Suprapubic skin (tissue), 4 donors: ENCODE measurements around the gene ZNF407. TPM values are rescaled to one million over a fixed set of nuclear protein-coding genes. Genes with fewer than 3 reads are reported as not detected.

Experiments
- DNase-seq, 2 donors: peaks; one replicate each; pipeline ENCODE4 v3.0.0-alpha.2; 2019; ENCODE audit warnings: low spot score in 2 of 2
- H3K27ac ChIP-seq: fragments of 200-600 bp; sonication (generic); one replicate; pipeline ENCODE4 v1.5.1; 2019
- H3K27me3 ChIP-seq: fragments of 200-600 bp; sonication (generic); one replicate; pipeline ENCODE4 v1.5.1; 2019
- H3K36me3 ChIP-seq: fragments of 200-600 bp; sonication (generic); one replicate; pipeline ENCODE4 v1.5.1; 2019
- H3K4me1 ChIP-seq: fragments of 200-600 bp; sonication (generic); one replicate; pipeline ENCODE4 v1.5.1; 2019
- H3K4me3 ChIP-seq: fragments of 200-600 bp; sonication (generic); one replicate; pipeline ENCODE4 v1.5.1; 2019; ENCODE audit warnings: mild to moderate bottlenecking
- H3K9me3 ChIP-seq: fragments of 200-600 bp; sonication (generic); one replicate; pipeline ENCODE4 v1.5.1; 2019
- CTCF ChIP-seq, 2 donors: fragments of 200-600 bp in 1 of 2; fragments of 450-650 bp in 1 of 2; sonication (generic) in 1 of 2; IDR thresholded peaks; one replicate each; pipeline ENCODE4 v1.5.1; 2016 to 2019; ENCODE audit warnings: antibody characterized with exemption in 2 of 2, mild to moderate bottlenecking in 1 of 2, moderate library complexity in 1 of 2
- EP300 ChIP-seq: sonication (generic); formaldehyde crosslinking; IDR thresholded peaks from one replicate; pipeline ENCODE4 v1.6.1; 2017; ENCODE audit warnings: antibody characterized with exemption
- POLR2A ChIP-seq, 2 donors: fragments of 450-650 bp; IDR thresholded peaks; one replicate each; pipeline ENCODE4 v1.6.1; 2017; ENCODE audit warnings: antibody characterized with exemption in 2 of 2, mild to moderate bottlenecking in 2 of 2, moderate library complexity in 2 of 2
- POLR2AphosphoS5 ChIP-seq, 3 donors: sonication (generic); formaldehyde crosslinking; IDR thresholded peaks; one replicate each; pipeline ENCODE4 v1.6.1; 2017; ENCODE audit warnings: antibody characterized with exemption in 3 of 3
- WGBS: methylation state at CpG from one replicate; pipeline ENCODE4 v1.1.5; 2018; 5-methylcytosine and 5-hydroxymethylcytosine counted together
- total RNA-seq, 4 donors: library from RNA; depleted of rRNA; stranded (reverse); fragments of >200 nt; gene quantifications; one replicate each; pipeline ENCODE4 v1.1.0, GENCODE V29; 2016

The ZNF407 gene
- total RNA-seq, 4 donors from 2014 or later, result 10.7 to 22.1 (median 13.8) TPM

GRCh38 chr18:74868461-74868860, 270.8 kb downstream of the ZNF407 start:
- H3K27me3 ChIP-seq, result no peaks in the 10 kb centered on the region
- no peaks in the 10 kb centered on the region for H3K4me1 ChIP-seq
- no peak for DNase-seq
- H3K27ac ChIP-seq, result no peak overlapping the region
- no peaks in the 10 kb centered on the region for H3K9me3 ChIP-seq
- TF ChIP-seq POLR2AphosphoS5 (IDR thresholded peaks at IDR 0.05) (no peak), POLR2A (IDR thresholded peaks at IDR 0.05) (no peak)
- no peak overlapping the region for H3K4me3 ChIP-seq
- 92% methylated on average over 4 of the region's 4 CpGs for WGBS
- no peaks in the 10 kb centered on the region for H3K36me3 ChIP-seq

DNA sequence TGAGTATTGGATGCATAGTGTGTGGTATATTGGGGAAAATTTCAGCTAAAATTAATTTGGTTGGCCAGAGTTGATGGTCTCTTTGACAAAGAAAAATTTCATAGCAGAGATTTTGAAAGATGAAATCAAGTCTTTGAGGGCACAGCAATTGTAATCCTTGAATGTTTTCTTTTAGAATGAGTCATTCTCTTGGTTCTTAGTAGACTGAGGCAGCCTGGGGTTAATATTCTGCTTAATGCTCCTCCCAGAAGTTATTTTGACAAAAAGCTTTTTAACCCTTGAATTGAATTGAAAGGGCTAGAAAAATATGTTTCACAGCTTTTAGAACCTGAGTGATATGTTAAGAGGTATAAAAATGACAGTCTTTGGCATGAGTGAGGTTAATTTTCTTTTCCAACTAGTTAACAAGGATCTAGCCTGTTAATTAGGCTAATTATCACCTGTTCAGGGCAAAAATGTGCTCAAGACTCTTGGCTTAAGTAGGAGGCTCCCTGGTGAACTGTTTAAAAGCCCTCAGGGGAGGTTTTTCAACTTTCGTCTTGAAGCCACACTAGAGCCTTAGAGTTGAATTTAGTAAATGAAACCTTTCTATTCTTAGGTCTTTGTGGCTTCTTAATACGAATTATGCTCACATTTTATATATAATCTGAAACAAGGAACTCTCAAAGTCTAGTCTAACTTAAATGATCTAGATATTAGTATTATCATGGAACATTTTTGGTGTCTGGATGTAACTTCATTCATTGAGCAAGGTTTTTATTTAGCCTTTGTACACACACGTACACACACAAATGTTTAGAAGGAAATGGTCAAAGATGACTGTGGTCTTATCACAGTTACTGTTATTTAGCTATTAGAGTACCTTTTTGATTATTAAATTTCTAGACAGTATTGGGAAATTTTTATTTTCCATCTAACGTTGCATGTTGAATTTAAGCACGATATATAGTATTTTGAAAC, 272.5 kb downstream of the ZNF407 start:
- TF ChIP-seq POLR2A (IDR thresholded peaks at IDR 0.05) (no peak), EP300 (no peak), POLR2AphosphoS5 (IDR thresholded peaks at IDR 0.05) (no peak), CTCF (IDR thresholded peaks at IDR 0.05) (no peak)
- 77% methylated on average over 5 of the region's 5 CpGs for WGBS
- H3K9me3 ChIP-seq, result no peaks in the 10 kb centered on the region
- no peaks in the 10 kb centered on the region for H3K27me3 ChIP-seq
- no peak overlapping the region for H3K4me3 ChIP-seq
- H3K36me3 ChIP-seq, result no peaks in the 10 kb centered on the region
- DNase-seq, result no peak
- H3K27ac ChIP-seq, result no peak overlapping the region
- H3K4me1 ChIP-seq, result no peaks in the 10 kb centered on the region

DNA sequence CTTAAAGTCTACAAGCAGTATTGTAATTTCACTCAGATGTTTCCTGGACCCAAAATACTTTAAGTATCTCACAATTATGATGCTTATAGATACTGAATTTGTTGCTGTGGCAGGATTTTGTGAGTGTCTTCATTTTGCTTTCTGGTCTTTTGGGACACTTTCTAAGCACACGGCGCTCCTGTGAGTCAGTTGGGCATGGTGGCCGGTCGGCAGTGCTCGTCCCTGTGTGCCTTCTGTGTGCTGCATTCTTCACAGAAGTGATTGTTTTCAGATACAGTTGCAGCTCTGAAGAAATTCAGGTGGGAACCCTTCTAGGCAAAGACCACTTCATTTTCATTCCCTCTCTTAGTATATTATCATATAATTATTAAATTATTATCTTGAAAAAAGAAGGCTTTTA, 273.3 kb downstream of the ZNF407 start:
- no peak for DNase-seq
- no peaks in the 10 kb centered on the region for H3K9me3 ChIP-seq
- H3K36me3 ChIP-seq, result no peaks in the 10 kb centered on the region
- no peak overlapping the region for H3K4me3 ChIP-seq
- H3K4me1 ChIP-seq, result no peaks in the 10 kb centered on the region
- no peaks in the 10 kb centered on the region for H3K27me3 ChIP-seq
- H3K27ac ChIP-seq, result no peak overlapping the region
- TF ChIP-seq POLR2A (IDR thresholded peaks at IDR 0.05) (no peak), CTCF (IDR thresholded peaks at IDR 0.05) (no peak), EP300 (no peak), POLR2AphosphoS5 (IDR thresholded peaks at IDR 0.05) (no peak)
- WGBS, result 93% methylated on average over 5 of the region's 5 CpGs

GRCh38 chr18:74873629-74874028, 276.0 kb downstream of the ZNF407 start:
- no peak for DNase-seq
- Histone ChIP-seq H3K9me3 (no peaks in the 10 kb centered on the region), H3K36me3 (peaks cover 3% of the 10 kb centered on the region), H3K27me3 (no peaks in the 10 kb centered on the region), H3K4me1 (no peaks in the 10 kb centered on the region), H3K27ac (no peak overlapping the region), H3K4me3 (no peak overlapping the region)
- WGBS, result 94% methylated on average over 3 of the region's 3 CpGs
- no peak for TF ChIP-seq CTCF (IDR thresholded peaks at IDR 0.05)
- no peak for TF ChIP-seq EP300
- TF ChIP-seq POLR2AphosphoS5 (IDR thresholded peaks at IDR 0.05), result no peak
- TF ChIP-seq POLR2A (IDR thresholded peaks at IDR 0.05), result no peak

GRCh38 chr18:74874351-74874750, 276.7 kb downstream of the ZNF407 start:
- no peaks in the 10 kb centered on the region for H3K27me3 ChIP-seq
- TF ChIP-seq POLR2AphosphoS5 (IDR thresholded peaks at IDR 0.05) (no peak), CTCF (IDR thresholded peaks at IDR 0.05) (no peak), EP300 (no peak), POLR2A (IDR thresholded peaks at IDR 0.05) (no peak)
- peaks cover 3% of the 10 kb centered on the region for H3K36me3 ChIP-seq
- no peaks in the 10 kb centered on the region for H3K9me3 ChIP-seq
- no peaks in the 10 kb centered on the region for H3K4me1 ChIP-seq
- H3K27ac ChIP-seq, result no peak overlapping the region
- no peak overlapping the region for H3K4me3 ChIP-seq
- no peak for DNase-seq
- 93% methylated on average over 5 of the region's 5 CpGs for WGBS
